Skeletal muscle tissue (tissue), 4 donors: ENCODE data around the gene SAMD3. TPM values are rescaled to one million over a fixed set of nuclear protein-coding genes. Genes with fewer than 3 reads are reported as not detected.
"Not testable (repeated sequence)": the region's sequence is repeated elsewhere in the genome, so short reads cannot be mapped to it uniquely, and the experiment has no call there.

Source experiments
- H3K27ac ChIP-seq: one replicate; pipeline ENCODE4 v1.7.0; 2013; ENCODE audit warnings: mild to moderate bottlenecking, low read depth, low read length, inconsistent platforms
- H3K27me3 ChIP-seq, 3 donors: one replicate each; pipeline ENCODE4 v1.7.0; 2013; ENCODE audit warnings: low read length in 3 of 3; ENCODE audit not compliant: control insufficient read depth in 3 of 3, insufficient read depth in 3 of 3
- H3K36me3 ChIP-seq, 3 donors: one replicate each; pipeline ENCODE4 v1.7.0; 2013; ENCODE audit warnings: low read length in 3 of 3; ENCODE audit not compliant: control insufficient read depth in 3 of 3, insufficient read depth in 3 of 3
- H3K4me1 ChIP-seq, 3 donors: one replicate each; pipeline ENCODE4 v1.7.0; 2013; ENCODE audit warnings: low read length in 3 of 3, mild to moderate bottlenecking in 3 of 3; ENCODE audit not compliant: control insufficient read depth in 3 of 3, insufficient read depth in 3 of 3
- H3K4me3 ChIP-seq, 3 donors: one replicate each; pipeline ENCODE4 v1.7.0; 2013; ENCODE audit warnings: low read length in 3 of 3
- H3K9ac ChIP-seq, 3 donors: one replicate each; pipeline ENCODE4 v1.7.0; 2013; ENCODE audit warnings: low read length in 3 of 3, mild to moderate bottlenecking in 3 of 3, moderate library complexity in 2 of 3, low read depth in 1 of 3
- H3K9me3 ChIP-seq, 3 donors: one replicate each; pipeline ENCODE4 v1.7.0; 2013; ENCODE audit warnings: low read length in 3 of 3; ENCODE audit not compliant: control insufficient read depth in 3 of 3
- total RNA-seq: library from RNA; depleted of rRNA; stranded (reverse); fragments of >200 nt; gene quantifications from one replicate; pipeline ENCODE4 v1.2.3, GENCODE V29; 2014
- donor health status: Osteomylitis.

SAMD3 gene
- total RNA-seq, 1 donor from 2014 or later = 8.9 TPM

DNA sequence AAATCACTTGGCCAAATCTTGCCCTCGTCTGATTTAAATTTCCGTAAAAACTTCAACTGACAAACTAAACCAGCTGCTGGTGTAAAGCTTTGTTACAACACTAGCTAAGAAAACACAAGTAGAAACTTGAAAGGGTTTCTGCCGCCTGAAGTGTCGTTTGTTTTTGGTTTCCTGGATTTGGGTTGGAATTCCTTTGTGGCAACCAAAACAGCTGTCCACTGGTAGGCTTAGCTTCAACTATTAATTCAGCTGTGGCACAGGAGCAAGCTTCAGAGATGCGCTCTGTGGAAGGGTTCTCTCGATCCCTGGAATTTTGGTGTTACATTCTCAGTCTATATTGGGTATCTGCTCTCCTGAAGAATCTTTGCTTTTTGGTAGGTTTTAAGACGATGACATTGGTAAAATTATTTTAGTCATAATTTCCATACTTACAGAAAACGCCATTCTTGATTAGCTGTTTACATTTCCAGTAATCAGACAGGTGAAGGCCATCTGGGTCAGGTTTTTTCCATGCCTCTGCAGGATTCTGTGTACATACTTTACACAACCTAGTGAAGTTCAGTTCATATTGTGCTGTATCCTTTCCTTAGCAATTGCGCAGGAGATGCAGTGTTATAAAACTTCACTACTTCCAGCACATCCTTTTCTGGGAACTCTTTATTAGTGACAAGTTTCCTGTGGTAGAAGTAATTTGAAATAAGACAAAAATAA lies 29.9 kb upstream of the SAMD3 start:
- Histone ChIP-seq H3K9ac (no peak overlapping the region), H3K4me3 (no peak overlapping the region), H3K27ac (no peak overlapping the region), H3K9me3 (no peaks in the 10 kb centered on the region), H3K4me1 (no peaks in the 10 kb centered on the region), H3K36me3 (no peaks in the 10 kb centered on the region), H3K27me3 (no peaks in the 10 kb centered on the region)

- Histone ChIP-seq H3K36me3 (no peaks in the 10 kb centered on the region), H3K4me3 (no peak overlapping the region), H3K9ac (no peak overlapping the region), H3K9me3 (no peaks in the 10 kb centered on the region), H3K27ac (no peak overlapping the region), H3K27me3 (no peaks in the 10 kb centered on the region), H3K4me1 (no peaks in the 10 kb centered on the region)
These were observed 22.5 kb upstream of the SAMD3 start for GRCh38 chr6:130245267-130245666.

GRCh38 chr6:130244728-130245127 lies 22.0 kb upstream of the SAMD3 start:
- Histone ChIP-seq H3K9ac (no peak overlapping the region), H3K4me3 (no peak overlapping the region), H3K4me1 (no peaks in the 10 kb centered on the region)

DNA sequence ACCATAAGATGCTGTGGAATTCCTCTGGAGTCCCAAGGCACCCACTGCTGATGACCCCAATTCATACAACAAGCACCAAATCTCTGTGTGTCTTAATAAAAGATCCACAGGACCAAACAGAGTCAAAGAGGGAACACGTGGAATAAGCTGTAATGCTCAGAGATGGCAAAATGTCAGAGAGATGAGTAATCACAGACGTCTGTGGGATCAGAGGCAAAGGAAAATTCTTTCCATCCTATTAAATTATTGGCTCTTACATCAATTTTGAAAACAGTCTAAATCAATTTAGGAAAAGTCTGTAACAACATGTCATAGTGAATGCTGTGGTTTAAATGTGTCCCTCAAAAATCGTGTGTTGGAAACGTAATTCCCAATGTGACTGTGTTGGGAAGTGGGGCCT lies 17.5 kb upstream of the SAMD3 start:
- H3K27ac ChIP-seq = no peak overlapping the region
- no peaks in the 10 kb centered on the region for H3K4me1 ChIP-seq
- no peak overlapping the region for H3K9ac ChIP-seq
- no peaks in the 10 kb centered on the region for H3K27me3 ChIP-seq
- no peaks in the 10 kb centered on the region for H3K9me3 ChIP-seq
- no peaks in the 10 kb centered on the region for H3K36me3 ChIP-seq
- H3K4me3 ChIP-seq = no peak overlapping the region

More at GRCh38 chr6:130244728-130245127, 22.0 kb upstream of the SAMD3 start:
- Histone ChIP-seq H3K27ac (no peak overlapping the region), H3K9me3 (no peaks in the 10 kb centered on the region), H3K27me3 (no peaks in the 10 kb centered on the region), H3K36me3 (no peaks in the 10 kb centered on the region)

GRCh38 chr6:130239755-130240154 lies 17.0 kb upstream of the SAMD3 start:
- Histone ChIP-seq H3K27ac (no peak overlapping the region), H3K4me3 (no peak overlapping the region), H3K27me3 (no peaks in the 10 kb centered on the region), H3K4me1 (no peaks in the 10 kb centered on the region), H3K9me3 (no peaks in the 10 kb centered on the region), H3K9ac (no peak overlapping the region), H3K36me3 (no peaks in the 10 kb centered on the region)

- Histone ChIP-seq H3K36me3 (no peaks in the 10 kb centered on the region), H3K27ac (no peak overlapping the region), H3K9ac (no peak overlapping the region), H3K27me3 (no peaks in the 10 kb centered on the region), H3K9me3 (no peaks in the 10 kb centered on the region), H3K4me1 (no peaks in the 10 kb centered on the region), H3K4me3 (no peak overlapping the region)
These were observed 10.6 kb upstream of the SAMD3 start for GRCh38 chr6:130233330-130233729.

GRCh38 chr6:130230531-130230930 lies 7.8 kb upstream of the SAMD3 start:
- not testable (repeated sequence) for H3K36me3 ChIP-seq, H3K4me1 ChIP-seq, H3K9me3 ChIP-seq, H3K4me3 ChIP-seq, H3K27ac ChIP-seq, H3K9ac ChIP-seq, H3K27me3 ChIP-seq

GRCh38 chr6:130229645-130230044 lies 6.9 kb upstream of the SAMD3 start:
- Histone ChIP-seq H3K9ac (no peak overlapping the region), H3K27me3 (no peaks in the 10 kb centered on the region), H3K4me3 (no peak overlapping the region), H3K9me3 (no peaks in the 10 kb centered on the region), H3K27ac (no peak overlapping the region), H3K4me1 (no peaks in the 10 kb centered on the region), H3K36me3 (no peaks in the 10 kb centered on the region)

DNA sequence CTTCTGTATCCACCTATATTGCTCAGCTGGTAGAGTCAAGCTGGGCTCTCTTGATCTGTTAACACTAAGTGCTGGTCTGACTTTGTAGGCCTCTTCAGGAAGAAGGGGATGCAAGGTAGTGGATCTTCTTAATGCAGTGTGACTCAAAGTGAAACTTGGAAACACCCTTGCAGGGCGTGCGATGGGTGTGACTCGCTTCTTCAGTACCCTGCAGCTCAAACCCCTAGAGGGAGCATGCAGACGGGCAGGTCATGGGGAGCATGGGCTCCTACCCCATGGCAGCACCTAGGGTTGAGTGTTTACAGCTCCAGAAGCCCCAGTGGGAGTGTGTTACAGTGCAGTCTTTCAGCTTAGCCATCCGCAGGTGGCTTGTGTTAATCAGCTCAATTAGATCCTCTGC lies 757 bp upstream of the SAMD3 start:
- no peaks in the 10 kb centered on the region for H3K9me3 ChIP-seq
- no peak overlapping the region for H3K9ac ChIP-seq
- no peak overlapping the region for H3K4me3 ChIP-seq
- H3K27ac ChIP-seq = no peak overlapping the region
- H3K4me1 ChIP-seq = no peaks in the 10 kb centered on the region
- no peaks in the 10 kb centered on the region for H3K36me3 ChIP-seq
- no peaks in the 10 kb centered on the region for H3K27me3 ChIP-seq

GRCh38 chr6:130218134-130218533 lies 4.6 kb downstream of the SAMD3 start:
- Histone ChIP-seq H3K4me3 (no peak overlapping the region), H3K9me3 (no peaks in the 10 kb centered on the region), H3K9ac (no peak overlapping the region), H3K27ac (no peak overlapping the region), H3K36me3 (no peaks in the 10 kb centered on the region), H3K27me3 (peaks cover 0 to 4% (median 0%) of the 10 kb centered on the region in 3 donors), H3K4me1 (no peaks in the 10 kb centered on the region)
